Esophagus squamous epithelium (tissue), 5 donors: Measurements from ENCODE around the gene ACOT12. TPM values are rescaled to one million over a fixed set of nuclear protein-coding genes. Genes with fewer than 3 reads are reported as not detected.
A peak's percentile ranks its signal among the peaks of the same experiment; 100 is the strongest.

Source experiments
- DNase-seq: peaks from one replicate; lab custom pipeline; 2025; lab: John Stamatoyannopoulos, UW
- H3K27ac ChIP-seq, 4 donors: fragments of 200-600 bp; sonication (generic); one replicate each; pipeline ENCODE4 v1.5.1; 2016 to 2019; ENCODE audit warnings: mild to moderate bottlenecking in 1 of 4
- H3K27me3 ChIP-seq, 4 donors: fragments of 200-600 bp; sonication (generic); 1 replicate in 3 of 4; 2 replicates in 1 of 4; pipeline versions ENCODE4 v1.5.1 to v1.6.0; 2017 to 2021; ENCODE audit warnings: antibody characterized with exemption in 1 of 4
- H3K36me3 ChIP-seq, 3 donors: fragments of 200-600 bp; sonication (generic); one replicate each; pipeline ENCODE4 v1.5.1; 2016 to 2019
- H3K4me1 ChIP-seq, 3 donors: fragments of 200-600 bp; sonication (generic); one replicate each; pipeline ENCODE4 v1.5.1; 2017 to 2019
- H3K4me3 ChIP-seq, 4 donors: fragments of 200-600 bp; sonication (generic); 1 replicate in 3 of 4; 2 replicates in 1 of 4; pipeline ENCODE4 v1.5.1; 2016 to 2019; ENCODE audit warnings: mild to moderate bottlenecking in 2 of 4, moderate library complexity in 1 of 4
- H3K9me3 ChIP-seq, 3 donors: fragments of 200-600 bp; sonication (generic); one replicate each; pipeline ENCODE4 v1.5.1; 2016 to 2019
- POLR2A ChIP-seq, 4 donors: fragments of 450-650 bp; IDR thresholded peaks; one replicate each; pipeline ENCODE4 v1.6.1; 2017; ENCODE audit warnings: antibody characterized with exemption in 4 of 4, mild to moderate bottlenecking in 4 of 4, moderate library complexity in 3 of 4
- WGBS, 2 donors: methylation state at CpG; one replicate each; pipeline ENCODE4 v1.1.5; 2018; 5-methylcytosine and 5-hydroxymethylcytosine counted together
- intact Hi-C: fragments of 100-400 bp; cut with DNase I; formaldehyde crosslinking; loops from one replicate; pipeline ENCODE4 v1.15.0; 2022
- total RNA-seq, 4 donors: library from RNA; depleted of rRNA; stranded (reverse); fragments of >200 nt; gene quantifications; one replicate each; pipeline ENCODE4 v1.1.0, GENCODE V29; 2016
- TF ChIP-seq, protein P1 (sequence below), 6 experiments: fragments of 450-650 bp in 4 of 6; fragments of 200-600 bp in 2 of 6; sonication (generic) in 2 of 6; IDR thresholded peaks; one replicate each; pipeline ENCODE4 v1.5.1; 2016 to 2019; ENCODE audit warnings: antibody characterized with exemption in 6 of 6, mild to moderate bottlenecking in 4 of 6, moderate library complexity in 4 of 6
- donor health status: DM: yes; HTN: yes; CAD: no.

Gene ACOT12
- total RNA-seq, 4 donors from 2014 or later: not detected

DNA sequence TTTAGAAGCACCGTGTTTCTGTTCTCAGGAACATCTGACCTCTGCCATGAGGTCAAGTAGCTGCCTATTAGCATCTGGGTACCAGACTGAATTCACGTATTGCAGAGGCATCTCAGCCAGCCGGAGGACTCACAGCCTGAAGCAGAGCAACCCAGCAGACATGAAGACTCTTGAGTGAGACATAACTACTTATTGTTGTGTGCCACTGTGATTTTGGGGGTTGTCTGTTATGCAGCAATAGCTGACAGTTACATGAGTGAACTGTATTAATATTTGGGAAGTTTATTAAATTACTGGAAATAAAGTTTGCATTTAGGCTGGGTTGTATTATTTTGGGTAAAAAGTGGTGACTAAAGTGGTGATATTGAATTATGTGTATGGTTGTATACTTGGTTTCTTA is 1.3 kb upstream of the ACOT12 start:
- peaks cover 0 to 53% (median 0%) of the 10 kb centered on the region in 4 donors for H3K27me3 ChIP-seq
- WGBS, 2 donors: 73 to 74% methylated on average over 3 of the region's 3 CpGs
- intact Hi-C loops: no loop called here
- H3K4me3 ChIP-seq: no peak overlapping the region
- no peaks in the 10 kb centered on the region for H3K36me3 ChIP-seq
- TF ChIP-seq, protein P1, sequence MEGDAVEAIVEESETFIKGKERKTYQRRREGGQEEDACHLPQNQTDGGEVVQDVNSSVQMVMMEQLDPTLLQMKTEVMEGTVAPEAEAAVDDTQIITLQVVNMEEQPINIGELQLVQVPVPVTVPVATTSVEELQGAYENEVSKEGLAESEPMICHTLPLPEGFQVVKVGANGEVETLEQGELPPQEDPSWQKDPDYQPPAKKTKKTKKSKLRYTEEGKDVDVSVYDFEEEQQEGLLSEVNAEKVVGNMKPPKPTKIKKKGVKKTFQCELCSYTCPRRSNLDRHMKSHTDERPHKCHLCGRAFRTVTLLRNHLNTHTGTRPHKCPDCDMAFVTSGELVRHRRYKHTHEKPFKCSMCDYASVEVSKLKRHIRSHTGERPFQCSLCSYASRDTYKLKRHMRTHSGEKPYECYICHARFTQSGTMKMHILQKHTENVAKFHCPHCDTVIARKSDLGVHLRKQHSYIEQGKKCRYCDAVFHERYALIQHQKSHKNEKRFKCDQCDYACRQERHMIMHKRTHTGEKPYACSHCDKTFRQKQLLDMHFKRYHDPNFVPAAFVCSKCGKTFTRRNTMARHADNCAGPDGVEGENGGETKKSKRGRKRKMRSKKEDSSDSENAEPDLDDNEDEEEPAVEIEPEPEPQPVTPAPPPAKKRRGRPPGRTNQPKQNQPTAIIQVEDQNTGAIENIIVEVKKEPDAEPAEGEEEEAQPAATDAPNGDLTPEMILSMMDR (IDR thresholded peaks at IDR 0.05): no peak
- no peak for TF ChIP-seq POLR2A (IDR thresholded peaks at IDR 0.05)
- H3K27ac ChIP-seq: no peak overlapping the region
- peaks cover 0 to 4% (median 0%) of the 10 kb centered on the region in 3 donors for H3K9me3 ChIP-seq
- H3K4me1 ChIP-seq: peaks cover 3 to 15% (median 14%) of the 10 kb centered on the region in 3 donors
- no peak for DNase-seq

DNA sequence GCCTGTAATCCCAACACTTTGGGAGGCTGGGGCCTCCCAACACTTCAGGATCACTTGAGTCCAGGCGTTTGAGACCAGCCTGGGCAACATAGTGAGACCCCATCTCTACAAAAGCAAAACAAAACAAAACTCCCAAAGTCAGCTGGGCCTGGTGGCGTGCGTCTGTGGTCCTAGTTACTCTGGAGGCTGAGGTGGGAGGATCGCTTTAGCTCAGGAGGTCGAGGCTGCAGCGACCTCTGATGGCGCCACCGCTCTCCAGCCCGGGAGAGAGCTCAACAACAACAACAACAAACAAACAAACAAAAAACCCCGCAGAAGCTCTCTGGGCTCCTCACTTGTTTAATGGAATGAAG is 528 bp downstream of the ACOT12 start:
- H3K4me3 ChIP-seq: peak overlapping the region; percentile 31 to 66 (median 42)
- intact Hi-C loops: no loop called here
- TF ChIP-seq POLR2A (IDR thresholded peaks at IDR 0.05): no peak
- TF ChIP-seq, protein P1 (IDR thresholded peaks at IDR 0.05): no peak
- H3K27me3 ChIP-seq: peaks cover 0 to 70% (median 0%) of the 10 kb centered on the region in 4 donors
- peaks cover 0 to 4% (median 0%) of the 10 kb centered on the region in 3 donors for H3K9me3 ChIP-seq
- H3K27ac ChIP-seq: no peak overlapping the region
- DNase-seq: no peak
- peaks cover 3 to 15% (median 14%) of the 10 kb centered on the region in 3 donors for H3K4me1 ChIP-seq
- 28 to 57% methylated on average over 2 to 3 of the region's 10 CpGs for WGBS, 2 donors
- H3K36me3 ChIP-seq: no peaks in the 10 kb centered on the region

DNA sequence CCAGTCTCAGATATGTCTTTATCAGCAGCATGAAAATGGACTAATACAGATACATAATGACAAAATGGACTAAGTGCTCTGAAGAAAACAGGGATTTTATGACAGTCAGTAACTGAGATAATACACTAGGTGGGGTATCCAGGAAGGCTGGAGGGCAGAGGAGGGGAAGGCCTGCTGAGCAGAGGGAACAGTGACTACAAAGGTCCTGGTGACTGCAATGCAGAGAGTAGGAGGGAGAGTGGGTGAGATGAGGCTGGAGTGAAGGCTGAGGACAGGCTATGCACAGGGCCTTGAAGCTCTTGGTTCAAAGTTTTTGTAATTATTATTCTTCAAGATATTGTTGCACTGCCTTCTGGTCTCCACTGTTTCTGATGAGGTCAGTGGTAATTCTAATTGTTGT is 4.9 kb downstream of the ACOT12 start:
- TF ChIP-seq POLR2A (IDR thresholded peaks at IDR 0.05): no peak
- TF ChIP-seq, protein P1 (IDR thresholded peaks at IDR 0.05): no peak
- DNase-seq: no peak
- no peaks in the 10 kb centered on the region for H3K36me3 ChIP-seq
- H3K27ac ChIP-seq: no peak overlapping the region
- peaks cover under 1 to 9% (median 8%) of the 10 kb centered on the region in 3 donors for H3K4me1 ChIP-seq
- intact Hi-C loops: no loop called here
- H3K4me3 ChIP-seq: no peak overlapping the region
- H3K27me3 ChIP-seq: peaks cover 0 to 54% (median 0%) of the 10 kb centered on the region in 4 donors
- no peaks in the 10 kb centered on the region for H3K9me3 ChIP-seq

DNA sequence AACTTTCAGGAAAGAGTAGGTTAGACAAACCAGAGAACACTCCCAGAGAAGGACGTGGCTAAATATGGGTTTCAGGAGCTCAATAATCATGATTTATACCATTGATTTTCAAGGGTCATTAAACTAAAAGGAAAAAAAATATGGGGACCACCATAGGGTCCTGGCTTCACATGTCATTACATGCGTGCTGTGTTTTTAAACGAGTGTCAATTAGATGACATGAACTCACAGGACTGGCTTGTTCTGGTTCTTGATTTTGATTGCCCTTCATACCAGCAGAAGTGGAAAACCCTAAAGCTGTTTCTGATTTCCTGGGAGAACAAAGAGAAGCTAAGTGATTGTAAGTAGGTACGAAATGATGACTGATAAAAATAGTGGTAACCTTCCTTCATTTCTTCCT is 5.8 kb downstream of the ACOT12 start:
- peaks cover 0 to 45% (median 0%) of the 10 kb centered on the region in 4 donors for H3K27me3 ChIP-seq
- intact Hi-C loops: no loop called here
- H3K9me3 ChIP-seq: no peaks in the 10 kb centered on the region
- TF ChIP-seq POLR2A (IDR thresholded peaks at IDR 0.05): no peak
- TF ChIP-seq, protein P1 (IDR thresholded peaks at IDR 0.05): no peak
- no peak overlapping the region for H3K4me3 ChIP-seq
- 79 to 81% methylated on average over 4 of the region's 4 CpGs for WGBS, 2 donors
- no peak overlapping the region for H3K27ac ChIP-seq
- no peak for DNase-seq
- no peaks in the 10 kb centered on the region for H3K36me3 ChIP-seq
- H3K4me1 ChIP-seq: peaks cover 0 to under 1% (median 0%) of the 10 kb centered on the region in 3 donors

DNA sequence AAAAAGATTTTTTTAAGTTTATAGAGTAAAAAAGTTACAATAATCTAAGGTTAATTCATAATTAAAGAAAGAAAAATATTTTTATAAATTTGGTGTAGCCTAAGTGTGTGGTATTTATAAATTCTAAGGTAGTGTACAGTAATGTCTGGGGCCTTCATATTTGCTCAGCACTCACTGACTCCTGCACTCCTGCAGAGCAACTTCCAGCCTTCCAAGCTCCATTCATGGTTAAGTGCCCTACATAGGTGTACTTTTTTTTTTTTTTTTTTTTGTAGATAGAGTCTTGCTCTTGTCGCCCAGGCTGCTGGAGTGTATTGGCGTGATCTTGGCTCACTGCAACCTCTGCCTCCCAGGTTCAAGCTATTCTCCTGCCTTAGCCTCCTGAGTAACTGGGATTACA is 10.1 kb downstream of the ACOT12 start:
- no peaks in the 10 kb centered on the region for H3K9me3 ChIP-seq
- H3K4me3 ChIP-seq: no peak overlapping the region
- no peaks in the 10 kb centered on the region for H3K36me3 ChIP-seq
- TF ChIP-seq, protein P1 (IDR thresholded peaks at IDR 0.05): no peak
- TF ChIP-seq POLR2A (IDR thresholded peaks at IDR 0.05): no peak
- H3K27ac ChIP-seq: no peak overlapping the region
- H3K27me3 ChIP-seq: peaks cover 0 to 5% (median 0%) of the 10 kb centered on the region in 4 donors
- DNase-seq: no peak
- intact Hi-C loops: no loop called here
- WGBS, 2 donors: 82 to 95% methylated on average over 2 of the region's 2 CpGs
- no peaks in the 10 kb centered on the region for H3K4me1 ChIP-seq
